HG03432 (cell line): ENCODE results near the gene GATAD1.
"Not testable (repeated sequence)": the region's sequence is repeated elsewhere in the genome, so short reads cannot be mapped to it uniquely, and the experiment has no call there.

ENCODE experiments used
- ATAC-seq: cut with Tn5 transposase; IDR thresholded peaks from one replicate; pipeline ENCODE4 v1.9.1; 2021; ENCODE audit warnings: mild to moderate bottlenecking, moderate library complexity; ENCODE audit not compliant: unreplicated experiment

Gene GATAD1

DNA sequence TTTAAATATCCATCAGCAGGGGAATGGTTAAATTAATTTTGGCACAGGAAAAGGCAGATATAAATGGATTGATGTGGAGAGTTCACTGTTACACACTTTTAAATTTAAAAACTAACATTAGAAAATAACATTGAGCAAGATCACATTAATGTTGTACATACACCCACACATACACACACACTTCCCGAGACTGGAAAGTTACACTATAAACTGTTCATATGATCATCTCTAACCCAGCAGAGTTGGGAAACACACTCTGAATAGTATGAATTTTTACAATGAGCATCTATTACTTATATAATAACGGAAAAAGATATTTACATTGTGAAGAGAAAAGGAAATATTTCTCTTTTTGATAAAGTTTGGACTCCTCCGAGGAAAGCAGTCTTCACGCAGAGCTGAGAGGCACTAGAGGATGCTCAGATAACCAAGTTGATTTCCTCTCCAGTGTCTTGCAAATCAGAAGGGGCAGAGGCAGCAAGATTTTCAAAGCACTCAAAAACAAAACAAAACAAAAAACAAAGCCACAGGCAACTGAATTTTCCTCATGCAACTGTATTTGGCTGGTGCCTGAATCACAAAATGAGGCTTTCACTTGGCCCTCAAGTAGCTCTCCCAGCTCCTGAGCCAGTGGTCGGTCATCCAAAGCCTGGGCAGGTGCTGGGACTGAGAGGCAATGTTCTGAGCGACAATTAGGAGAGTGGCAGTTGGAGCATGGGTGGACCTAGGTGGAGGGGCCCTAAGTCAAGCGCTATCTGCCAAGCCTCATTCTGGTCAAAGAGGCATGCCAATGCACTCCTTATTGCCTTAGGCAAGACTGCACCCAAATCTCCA, 10.5 kb upstream of the GATAD1 start:
- no peak for ATAC-seq

DNA sequence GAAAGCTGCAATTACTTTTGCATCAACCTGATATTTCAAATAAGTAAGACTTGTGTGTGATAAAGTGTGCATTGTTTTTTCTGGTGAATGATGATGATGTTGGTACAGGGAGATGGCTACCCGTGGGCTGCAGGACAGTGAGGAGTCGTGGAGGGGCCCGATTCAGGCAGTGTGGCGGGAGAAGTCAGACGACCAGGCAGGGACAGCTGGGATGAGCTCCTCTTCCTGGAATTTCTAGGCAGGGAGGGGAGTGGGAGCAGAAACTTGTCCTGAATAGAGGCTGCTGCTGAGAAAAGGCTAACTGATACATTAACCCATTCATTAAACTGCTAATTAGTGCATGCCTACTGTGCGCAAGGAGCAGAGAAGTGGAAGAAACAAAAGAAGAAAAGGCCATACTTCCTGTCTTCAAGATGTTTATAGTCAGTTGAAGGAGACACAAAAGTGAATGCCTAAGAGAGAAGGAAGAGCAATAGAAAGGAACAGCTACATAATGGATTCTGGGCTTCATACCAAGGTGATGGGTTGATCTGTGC, 9.3 kb upstream of the GATAD1 start:
- no peak for ATAC-seq

DNA sequence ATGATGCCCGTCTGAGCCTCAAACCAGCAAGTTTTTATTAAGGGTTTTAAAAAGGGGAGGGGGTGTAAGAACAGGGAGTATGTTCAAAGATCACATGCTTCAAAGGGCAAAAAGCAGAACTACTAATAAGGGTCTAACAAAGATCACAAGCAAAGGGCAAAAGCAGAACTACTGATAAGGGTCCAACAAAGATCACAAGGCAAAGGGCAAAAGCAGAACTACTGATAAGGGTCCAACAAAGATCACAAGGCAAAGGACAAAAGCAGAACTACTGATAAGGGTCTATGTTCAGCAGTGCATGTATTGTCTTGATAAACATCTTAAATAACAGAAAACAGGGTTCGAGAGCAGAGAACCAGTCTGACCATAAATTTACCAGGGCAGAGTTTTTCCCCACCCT, 4.6 kb upstream of the GATAD1 start:
- ATAC-seq, result not testable (repeated sequence)

DNA sequence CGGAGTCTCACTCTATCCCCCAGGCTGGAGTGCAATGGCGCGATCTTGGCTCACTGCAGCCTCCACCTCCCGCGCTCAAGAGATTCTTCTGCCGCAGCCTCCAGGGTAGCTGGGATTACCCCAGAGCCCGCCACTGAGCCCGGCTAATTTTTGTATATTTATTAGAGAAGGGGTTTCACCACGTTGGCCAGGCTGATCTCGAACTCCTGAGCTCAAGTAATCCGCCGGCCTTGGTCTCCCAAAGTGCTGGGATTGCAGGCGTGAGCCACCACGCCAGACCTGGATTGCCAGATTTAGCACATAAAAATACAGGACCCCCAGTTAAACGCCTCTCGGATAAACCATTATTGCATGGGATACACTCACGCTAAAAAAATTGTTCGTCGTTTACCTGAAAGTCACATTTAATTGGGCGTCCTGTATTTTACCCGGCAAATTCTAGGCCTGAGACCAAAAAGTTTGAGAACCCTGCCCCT, 375 bp upstream of the GATAD1 start:
- ATAC-seq, result no peak

DNA sequence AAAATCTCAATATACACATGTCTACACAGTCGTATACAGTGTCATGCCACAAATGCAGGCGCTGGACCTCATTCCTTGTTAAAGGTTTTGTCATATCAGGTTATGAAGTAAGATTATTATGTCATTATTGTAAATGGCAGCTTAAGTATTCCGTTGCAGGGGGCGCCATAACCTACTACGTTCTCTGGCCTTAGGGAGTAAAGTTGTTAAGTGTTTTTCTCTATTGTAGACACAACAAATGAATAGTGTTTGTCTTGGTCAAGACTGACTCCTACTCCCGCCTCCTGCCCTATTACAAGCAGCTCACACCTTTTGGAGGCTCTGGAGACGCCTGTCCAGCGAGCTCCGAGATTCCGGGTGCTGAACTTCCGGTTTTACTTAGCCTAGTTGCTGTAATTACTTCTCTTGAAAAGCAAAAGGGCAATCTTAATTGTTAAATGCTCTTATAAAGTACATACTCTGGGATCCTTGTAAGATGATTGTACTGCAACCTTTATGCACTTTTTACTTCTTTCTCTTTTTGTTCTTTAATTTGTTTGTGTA, 994 bp downstream of the GATAD1 start:
- peak; percentile 48 for ATAC-seq

DNA sequence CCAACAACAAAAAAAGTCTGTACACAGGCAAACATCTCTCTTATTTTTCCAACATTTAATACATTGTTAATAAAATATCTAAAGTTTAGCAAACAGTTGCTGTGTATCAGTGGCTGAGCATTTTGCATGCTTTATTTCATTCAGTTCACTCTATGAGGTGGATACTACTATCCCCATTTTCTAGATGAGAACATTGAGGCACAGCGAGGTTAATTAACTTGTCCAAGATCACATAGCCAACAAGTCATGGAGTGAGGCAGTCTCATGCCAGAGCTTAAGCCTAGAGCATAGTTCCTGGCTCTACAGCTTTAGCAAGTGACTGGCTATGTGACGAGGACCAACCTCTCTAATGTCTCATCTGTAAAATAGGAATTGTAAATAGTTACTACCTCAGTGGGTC, 4.4 kb downstream of the GATAD1 start:
- ATAC-seq, result no peak

DNA sequence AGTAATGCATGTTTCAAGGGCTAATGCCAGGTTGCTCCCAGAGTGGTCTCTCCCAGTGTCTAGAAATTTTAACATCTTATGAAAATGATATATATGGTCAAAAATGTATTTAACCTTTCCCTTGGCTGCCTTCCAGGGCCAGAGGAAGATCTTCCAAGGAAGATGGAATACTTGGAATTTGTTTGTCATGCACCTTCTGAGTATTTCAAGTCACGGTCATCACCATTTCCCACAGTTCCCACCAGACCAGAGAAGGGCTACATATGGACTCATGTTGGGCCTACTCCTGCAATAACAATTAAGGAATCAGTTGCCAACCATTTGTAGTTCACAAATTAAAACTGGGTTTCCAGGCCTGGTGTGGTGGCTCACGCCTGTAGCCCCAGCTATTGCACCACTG, 9.0 kb downstream of the GATAD1 start:
- ATAC-seq, result no peak

DNA sequence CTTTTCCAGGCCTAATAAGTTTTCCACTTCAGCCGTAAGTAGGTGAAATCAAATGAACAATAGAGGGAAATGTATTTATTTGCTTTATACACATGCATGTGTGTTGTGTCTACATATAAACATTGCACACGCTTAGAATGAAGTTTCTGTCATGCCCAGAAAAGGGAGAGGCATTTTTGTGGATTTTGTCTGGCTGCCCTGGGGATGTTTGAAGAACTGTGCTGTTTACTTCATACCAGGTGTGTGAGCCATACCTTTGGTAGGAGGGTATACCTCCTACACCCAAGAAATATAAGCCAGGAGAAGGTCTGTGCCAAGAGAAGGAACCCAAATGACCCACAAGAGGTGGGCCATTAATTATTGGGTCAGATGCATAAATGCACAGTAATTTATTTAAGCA, 12.8 kb downstream of the GATAD1 start:
- no peak for ATAC-seq

DNA sequence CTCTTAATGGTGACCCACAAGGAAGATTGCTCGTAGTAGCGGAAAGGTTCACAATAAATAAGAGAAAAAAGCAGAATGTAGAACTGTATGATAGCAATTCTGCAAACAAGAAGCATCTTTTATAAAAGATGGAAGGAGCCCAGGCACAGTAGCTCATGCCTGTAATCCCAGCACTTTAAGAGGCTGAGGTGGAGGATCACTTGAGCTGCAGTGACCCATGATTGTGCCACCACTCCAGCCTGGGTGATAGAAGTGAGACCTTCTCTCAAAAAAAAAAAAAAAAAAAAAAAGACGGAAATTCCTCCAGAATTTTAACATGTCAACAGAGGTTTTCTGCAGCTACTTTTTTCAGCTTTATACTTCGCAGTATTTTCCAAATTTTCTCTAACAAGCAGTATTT, 13.2 kb downstream of the GATAD1 start:
- ATAC-seq, result no peak

DNA sequence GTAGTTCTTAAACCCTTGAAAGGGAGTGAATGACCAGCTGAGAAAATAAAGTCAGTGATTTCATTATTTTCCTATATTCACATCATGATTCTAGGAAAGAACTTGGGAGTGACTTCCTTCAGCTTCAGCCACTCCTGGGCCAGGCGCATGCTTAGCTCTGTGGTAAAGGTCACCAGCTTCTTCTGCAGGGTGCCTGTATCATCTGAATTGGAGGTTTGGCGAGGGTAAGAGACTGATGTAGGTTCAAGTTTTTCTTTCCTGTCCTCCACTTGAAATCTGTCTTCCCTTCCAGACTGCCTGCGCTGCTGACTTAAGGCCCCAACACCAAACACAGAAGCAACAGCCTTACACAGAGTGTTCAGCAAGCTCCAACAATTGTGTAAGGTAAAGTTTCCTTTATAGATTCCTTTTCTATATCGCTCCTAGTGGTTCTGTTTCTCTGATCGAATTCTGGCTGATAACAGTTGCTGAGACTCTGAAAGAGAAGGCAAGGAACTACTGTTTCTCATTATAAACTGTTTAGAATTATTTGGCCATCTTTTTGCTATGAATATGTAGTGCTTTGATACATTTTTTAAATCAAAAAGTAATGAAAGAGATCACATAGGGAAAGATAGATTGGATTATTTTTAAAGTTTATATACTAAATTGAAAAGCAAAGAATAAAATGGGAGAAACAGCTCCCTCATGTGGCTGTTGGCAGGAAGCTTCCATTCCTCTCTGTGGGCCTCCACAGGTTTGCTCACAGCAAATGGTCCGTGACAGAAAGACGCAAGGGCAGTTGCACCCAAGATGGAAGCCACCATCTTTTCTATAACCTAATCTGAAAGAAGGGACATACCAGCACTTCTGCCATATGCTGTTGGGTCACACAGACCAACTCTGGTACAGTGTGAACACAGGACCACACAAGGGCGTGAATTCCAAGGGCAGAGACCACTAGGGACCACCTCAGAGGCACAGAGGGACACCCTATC, 14.0 kb downstream of the GATAD1 start:
- ATAC-seq, result peak; percentile 84

DNA sequence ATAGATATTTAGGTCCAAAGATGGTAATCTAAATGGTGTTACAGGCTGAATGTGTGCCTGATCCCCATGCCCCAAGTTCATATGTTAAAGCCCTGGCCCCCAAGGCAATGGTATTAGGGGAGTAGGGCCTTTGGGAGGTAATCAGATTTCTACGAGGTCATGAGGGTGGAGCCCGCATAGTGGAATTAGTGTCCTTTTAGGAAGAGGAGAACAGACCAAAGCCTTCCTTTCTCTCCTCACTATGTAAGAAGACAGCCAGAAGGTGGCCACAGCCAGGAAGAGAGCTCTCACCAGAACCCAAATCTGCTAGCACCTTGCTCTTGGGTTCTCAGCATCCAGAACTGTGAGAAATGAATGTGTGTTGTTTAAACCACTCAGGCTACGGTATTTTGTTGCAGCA, 15.3 kb downstream of the GATAD1 start:
- ATAC-seq, result no peak

DNA sequence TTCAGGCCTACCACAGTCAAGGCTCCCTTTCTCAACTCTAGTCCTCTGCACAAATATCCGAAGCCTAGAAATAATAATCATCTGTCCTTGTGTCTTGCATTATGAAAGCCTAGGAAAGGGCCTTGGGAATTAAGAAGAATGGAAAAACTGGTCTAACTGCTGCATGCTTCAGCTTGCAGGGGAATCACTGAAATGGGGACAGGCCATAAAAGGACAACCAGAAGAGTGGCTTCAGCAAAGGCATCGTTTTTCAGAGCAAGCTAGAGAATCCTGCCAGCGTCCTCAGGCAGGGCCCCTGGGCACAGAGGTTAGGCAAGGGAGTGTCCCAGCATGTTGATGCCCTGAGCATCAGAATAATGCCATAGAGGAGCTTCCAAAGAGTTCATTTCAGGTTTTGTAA, 17.2 kb downstream of the GATAD1 start:
- no peak for ATAC-seq

DNA sequence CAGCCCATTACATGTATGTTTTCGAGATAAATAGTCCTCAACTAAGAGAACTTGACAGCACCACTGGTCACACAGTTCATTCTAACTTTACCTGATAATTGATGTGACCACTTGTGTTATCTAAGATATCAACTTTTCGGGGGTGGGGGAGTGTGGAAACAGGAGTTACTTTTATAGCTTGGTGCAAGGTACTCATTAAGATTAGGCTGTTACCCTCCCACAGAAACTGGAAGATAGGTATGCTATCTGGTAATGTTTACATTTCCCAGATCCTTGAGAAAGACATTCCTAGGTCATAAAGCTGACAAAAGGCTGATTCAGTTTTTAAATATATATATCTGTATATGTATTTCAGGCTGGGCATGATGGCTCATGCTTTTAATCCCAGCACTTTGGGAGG, 19.4 kb downstream of the GATAD1 start:
- no peak for ATAC-seq

DNA sequence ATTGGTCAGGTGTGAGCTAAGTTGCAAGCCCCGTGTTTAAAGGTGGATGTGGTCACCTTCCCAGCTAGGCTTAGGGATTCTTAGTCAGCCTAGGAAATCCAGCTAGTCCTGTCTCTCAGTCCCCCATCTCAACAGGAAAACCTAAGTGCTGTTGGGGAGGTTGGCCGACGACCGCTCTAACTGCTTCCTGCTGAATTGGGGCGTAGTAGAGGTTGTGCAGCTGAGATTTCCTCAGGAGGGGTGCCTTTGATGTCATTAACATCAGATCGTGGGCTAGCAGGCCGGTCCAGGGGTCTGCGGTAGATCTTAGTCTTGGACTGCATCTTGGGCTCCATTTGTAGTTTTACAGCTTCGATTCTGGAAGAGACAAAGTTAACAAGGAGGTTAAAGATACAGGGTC, 21.3 kb downstream of the GATAD1 start:
- not testable (repeated sequence) for ATAC-seq

DNA sequence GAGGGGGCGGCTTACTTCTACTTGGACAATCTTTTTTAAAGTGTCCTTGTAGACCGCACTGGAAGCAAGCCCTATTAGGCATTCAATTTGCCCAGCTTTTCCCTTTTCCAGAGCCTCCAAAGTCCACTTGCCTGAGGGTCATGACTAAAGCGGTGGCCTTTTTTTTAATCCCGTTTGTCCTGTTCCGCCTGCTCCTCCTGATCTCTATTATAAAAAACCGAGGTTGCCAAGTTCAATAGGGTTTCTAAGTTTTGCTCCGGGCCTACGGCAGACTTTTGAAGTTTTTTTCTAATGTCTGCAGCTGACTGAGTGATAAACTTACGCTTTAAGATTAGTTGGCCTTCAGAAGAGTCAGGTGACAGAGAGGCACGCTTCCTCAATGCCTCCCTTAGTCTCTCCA, 26.7 kb downstream of the GATAD1 start:
- not testable (repeated sequence) for ATAC-seq

DNA sequence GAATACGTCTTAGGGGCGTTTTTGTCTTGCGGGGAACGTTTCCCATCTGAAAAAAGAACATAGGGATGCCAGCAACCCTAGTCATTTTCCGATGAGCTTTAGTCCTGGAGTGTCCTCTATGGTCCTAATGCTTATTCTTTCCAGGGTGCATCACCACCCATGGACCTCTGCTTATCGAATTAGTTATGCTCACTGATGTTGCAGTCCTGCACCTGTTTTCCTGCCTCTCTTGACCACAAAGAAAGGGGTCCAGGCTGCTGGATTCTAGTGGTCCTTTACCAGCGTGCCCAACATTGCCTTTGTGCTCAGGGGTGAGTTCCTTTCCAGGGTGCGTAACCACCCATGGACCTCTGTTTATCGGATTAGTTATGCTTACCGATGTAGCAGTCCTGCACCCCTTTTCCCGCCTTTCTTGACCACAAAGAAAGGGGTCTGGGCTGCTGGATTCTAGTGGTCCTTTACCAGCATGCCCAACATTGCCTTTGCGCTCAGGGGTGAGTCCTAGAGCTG, 28.0 kb downstream of the GATAD1 start:
- ATAC-seq, result not testable (repeated sequence)

DNA sequence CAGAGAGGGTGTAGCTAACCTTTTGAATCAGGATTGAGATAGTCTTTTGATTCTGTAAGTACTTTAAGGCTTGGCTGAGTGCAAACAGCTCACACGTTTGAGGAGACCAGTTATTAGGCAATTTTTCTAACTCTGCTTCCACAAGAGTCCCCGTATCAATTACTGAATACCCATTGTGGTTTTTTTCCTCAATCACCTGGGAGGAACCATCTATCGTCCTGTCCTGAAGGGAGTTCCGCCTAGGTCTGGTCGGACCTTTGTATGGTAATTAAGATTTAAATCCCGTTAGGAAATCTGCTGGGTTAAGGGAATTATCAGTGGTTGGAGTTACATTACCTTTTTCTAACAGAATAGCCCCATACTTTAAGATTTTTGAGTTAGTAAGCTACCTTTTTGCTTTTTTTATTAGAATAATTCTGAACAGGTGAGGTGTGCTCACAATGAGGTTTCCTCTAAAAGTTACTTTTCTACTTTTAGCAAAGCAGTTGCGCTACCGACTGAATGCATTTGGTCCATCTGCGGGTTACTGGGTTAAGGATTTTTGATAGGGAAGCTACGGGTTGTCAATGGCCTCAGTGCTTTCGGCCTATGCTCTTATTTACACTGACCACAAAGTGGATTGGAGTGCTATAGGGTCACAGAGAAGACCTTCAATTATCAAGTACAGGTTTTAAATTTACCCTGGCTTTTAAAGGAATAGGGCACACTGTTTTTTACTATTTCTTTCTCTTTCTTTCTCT, 28.7 kb downstream of the GATAD1 start:
- ATAC-seq, result not testable (repeated sequence)

DNA sequence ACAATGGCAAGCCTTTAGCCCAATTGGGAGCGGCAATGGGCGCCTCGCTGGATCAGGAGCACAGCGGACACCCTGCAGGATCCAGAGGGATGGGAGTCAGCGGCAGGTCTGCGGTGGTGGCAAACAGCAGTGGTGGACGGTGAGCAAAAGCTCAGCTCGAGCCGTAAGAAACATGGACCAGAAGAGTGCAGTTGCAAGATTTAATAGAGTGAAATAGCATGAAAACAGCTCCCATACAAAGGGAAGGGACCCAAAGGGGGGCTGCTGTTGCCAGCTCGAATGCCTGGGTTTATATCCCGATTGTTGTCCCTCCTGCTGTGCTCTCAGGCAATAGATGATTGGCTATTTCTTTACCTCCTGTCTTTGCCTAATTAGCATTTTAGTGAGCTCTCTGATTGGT, 30.4 kb downstream of the GATAD1 start, which contains the start of gene ERVW-1:
TSS of gene ERVW-1 (minus strand) at position 266 of the 400 bp plus-strand sequence. CDS start 7,565 bp downstream, outside the sequence.
- ATAC-seq, result not testable (repeated sequence)

DNA sequence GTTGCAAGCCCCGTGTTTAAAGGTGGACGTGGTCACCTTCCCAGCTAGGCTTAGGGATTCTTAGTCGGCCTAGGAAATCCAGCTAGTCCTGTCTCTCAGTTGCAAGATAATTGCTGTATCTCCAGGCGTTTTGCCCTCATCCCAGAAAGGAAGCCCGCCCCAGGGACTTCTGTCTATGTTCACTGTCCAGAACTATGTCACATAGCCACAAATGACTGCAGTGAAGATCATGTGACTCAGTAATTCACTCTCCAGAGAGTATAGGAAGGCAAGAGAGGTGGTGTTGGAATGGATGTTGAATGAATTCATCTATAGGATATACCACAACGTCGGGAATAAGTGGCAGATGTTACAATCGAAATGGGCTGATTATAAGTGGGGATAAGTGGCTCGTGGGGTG, 30.8 kb downstream of the GATAD1 start:
- no peak for ATAC-seq

DNA sequence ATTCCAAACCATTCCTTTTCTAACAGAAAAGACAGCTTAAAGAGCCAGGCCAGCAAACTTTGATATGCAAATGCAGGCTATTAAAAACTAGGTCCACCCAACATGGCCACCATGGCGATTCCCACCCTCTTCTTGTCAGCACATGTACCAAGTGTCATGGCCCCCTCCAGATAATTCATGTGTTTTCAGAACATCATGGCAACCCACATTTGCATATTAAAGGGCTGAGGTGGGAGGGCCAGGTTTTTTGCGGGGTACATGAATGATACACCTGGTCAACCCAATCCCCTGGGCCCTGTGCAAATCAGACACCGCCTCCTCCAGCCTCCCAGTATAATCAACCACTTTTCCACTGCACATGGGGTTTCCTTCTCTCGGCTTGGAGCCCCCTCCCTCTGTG, 31.4 kb downstream of the GATAD1 start:
- ATAC-seq, result no peak
